HG02678 (cell line): ENCODE data around the gene MLPH.
"Not testable (repeated sequence)": the region's sequence is repeated elsewhere in the genome, so short reads cannot be mapped to it uniquely, and the experiment has no call there.

Source experiments
- ATAC-seq: cut with Tn5 transposase; IDR thresholded peaks from one replicate; pipeline ENCODE4 v1.9.1; 2021; ENCODE audit warnings: mild to moderate bottlenecking, moderate library complexity; ENCODE audit not compliant: unreplicated experiment

Gene MLPH

DNA sequence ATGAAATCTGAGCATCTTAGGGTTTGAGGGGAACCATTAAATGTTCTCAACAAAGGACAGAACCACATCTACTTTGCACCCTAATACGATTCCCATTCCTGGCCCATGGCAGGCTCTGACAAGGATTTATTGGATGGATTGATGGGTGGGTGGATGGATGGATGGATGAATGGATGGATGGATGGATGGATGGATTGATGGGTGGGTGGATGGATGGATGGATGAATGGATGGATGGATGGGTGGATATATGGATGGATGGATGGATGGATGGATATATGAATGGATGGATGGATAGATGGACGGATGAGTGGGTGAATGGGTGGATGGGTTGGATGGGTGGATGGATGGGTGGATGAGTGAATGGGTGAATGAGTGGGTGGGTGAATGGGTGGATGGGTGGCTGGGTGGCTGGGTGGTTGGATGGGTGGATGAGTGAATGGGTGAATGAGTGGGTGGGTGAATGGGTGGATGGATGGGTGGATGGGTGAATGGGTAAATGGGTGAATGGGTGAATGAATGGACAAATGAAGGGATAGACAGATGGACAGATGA, 29.6 kb upstream of the MLPH start:
- ATAC-seq, result no peak

DNA sequence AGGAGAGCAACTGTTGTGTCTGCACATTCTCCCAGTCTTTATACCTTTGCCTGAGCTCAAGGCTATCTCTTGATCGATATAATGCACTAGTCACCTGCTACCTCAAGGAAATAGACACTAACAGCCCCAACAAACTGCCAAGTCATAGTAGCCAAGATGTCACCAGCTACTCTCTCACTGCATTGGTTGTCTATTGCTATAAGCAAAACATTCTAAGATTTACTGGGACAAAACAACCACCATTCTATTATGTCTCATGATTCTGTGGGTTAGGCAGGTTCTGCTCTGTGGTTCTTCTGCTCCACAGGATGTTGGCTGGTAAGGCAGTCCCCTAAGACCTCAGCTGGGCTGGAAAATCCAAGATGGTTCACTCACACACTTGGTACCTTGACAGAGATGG, 28.5 kb upstream of the MLPH start:
- no peak for ATAC-seq

DNA sequence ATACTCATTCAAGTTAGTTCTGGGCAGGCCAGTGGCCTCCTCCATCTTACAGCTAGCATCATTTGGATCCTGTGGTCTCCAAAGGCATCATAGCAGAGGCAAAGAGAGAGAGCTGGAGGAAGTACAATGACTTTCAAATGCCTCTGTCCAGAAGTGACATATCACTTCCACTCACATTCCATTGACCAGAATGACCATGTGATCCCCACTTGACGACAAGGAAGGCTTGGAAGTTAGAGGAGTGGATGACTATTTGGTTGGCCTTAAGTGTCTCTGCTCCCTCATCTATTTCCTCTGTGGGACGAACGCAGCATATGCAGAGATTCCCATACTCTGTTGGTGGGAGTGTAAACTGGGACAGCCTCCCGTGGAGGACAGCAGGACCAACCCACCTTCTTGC, 27.8 kb upstream of the MLPH start:
- ATAC-seq, result no peak

DNA sequence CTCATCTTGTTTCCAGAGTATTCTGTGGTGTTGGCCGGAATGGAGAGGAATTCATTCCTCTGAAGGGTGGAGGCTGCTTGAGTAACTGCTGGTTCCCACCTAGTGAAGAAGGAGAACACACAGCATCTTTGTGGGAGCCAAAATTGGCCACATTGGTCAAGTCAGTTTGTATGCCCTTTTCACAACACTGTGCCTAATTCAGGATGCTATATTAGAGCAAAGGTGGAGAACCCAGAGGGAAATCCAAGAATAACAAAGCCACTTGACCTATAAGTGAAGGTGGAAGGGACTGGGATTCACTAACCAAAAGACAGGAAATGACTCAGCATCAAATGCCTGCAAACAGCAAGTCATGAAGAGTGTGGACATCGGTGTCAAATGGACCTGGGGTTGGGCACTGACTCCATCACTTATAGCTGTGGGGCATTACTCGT, 27.3 kb upstream of the MLPH start:
- no peak for ATAC-seq

DNA sequence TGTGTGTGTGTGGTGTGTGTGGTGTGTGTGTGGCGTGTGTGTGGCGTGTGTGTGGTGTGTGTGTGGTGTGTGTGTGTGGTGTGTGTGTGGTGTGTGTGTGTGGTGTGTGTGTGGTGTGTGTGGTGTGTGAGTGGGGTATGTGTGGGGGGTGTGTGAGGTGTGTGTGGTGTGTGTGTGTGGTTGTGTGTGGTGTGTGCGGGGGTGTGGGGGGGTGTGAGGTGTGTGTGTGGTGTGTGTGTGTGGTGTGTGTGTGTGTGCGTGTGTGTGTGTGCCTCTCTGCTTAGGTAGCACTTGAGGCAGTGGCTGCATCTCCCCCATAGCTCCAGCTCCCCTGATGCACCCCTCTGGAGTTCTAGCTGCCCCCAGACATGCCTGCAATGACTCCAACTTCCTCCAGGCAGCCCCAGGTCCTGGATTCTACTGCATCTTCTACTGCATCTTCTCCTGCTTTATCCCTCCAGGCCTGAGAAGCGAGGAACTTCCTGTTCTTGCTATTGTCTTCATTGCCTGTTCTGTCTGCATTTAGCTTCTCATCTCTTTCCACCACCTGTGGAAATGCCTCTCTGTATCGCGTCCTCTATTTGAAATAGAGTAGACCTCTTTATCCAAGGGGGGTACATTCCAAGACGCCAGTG, 22.2 kb upstream of the MLPH start:
- ATAC-seq, result no peak

DNA sequence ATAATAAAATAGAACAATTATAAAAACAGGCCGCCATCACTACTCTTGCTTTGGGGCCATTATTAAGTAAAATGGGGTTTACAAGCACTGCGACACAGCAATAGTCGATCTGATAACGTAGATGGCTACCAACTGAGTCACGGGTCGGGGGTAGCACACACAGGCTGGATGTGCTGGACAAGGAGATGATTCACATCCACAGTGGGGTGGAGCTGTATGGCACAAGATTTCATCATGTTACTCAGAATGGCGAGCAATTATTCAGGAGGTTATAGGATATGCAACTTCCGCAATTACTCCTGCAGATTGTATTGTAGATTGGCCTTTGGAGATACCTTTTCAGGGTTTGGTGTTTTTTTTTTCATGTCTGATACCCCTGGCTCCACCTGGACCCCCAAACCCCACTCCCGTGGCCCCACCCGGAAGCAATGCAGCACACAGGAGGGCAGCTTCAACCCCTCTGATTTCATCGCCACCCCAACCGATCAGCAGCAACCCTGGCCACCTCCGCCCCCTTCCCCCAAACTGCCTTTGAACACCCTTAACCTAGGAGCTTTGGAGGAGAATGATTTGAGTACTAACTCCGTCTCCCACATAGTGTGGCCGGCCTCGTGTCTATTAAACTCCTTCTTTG, 21.4 kb upstream of the MLPH start:
- ATAC-seq, result no peak

DNA sequence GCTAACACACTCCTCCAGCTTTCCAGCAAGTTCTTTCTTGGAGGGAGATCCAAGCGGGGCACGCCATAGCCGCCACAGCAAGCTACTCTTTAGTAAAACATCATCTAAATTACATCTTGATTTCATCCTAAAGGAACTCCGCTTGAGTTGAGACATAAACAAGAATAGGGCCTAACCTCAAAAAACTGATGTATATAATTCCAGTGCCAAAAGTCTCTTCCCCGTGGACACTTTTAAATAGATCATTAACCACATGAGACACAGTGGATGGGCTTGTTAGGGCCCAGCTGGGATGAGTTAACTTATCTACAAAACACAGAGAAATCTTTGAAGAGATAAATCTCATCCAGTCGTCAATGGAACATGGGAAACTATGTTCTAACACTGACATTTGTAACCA, 20.8 kb upstream of the MLPH start:
- no peak for ATAC-seq

DNA sequence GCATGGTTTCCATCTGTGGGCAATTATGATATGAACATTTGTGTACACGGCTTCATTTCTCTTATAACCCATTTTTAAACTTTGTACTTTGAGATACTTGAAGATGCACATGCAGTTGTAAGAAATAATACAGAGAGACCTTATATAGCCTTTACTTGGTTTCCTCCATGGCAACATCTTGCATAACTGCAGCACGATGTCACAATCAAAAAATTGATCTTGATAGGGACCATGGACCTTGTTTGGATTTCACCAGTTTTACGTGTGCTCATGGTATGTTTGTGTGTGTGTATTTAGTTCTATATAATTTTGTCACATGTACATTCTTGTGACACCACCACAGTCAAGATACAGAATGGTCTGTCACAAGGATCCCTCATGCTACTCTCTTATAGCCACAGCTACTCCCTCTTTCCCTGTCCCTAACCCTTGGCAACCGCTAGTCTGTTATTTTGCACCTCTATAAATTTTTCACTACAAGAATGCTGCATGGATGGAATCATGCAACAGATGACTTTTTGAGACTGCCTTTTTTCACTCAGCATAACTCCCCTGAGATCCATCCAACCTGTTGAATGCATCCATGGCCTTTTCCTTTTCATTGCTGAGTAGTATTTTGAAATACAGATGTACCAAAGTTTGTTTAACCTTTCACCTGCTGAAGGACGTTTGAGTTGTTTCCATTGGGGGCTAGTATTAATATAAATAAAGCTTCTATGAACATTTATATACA, 19.4 kb upstream of the MLPH start:
- ATAC-seq, result no peak

DNA sequence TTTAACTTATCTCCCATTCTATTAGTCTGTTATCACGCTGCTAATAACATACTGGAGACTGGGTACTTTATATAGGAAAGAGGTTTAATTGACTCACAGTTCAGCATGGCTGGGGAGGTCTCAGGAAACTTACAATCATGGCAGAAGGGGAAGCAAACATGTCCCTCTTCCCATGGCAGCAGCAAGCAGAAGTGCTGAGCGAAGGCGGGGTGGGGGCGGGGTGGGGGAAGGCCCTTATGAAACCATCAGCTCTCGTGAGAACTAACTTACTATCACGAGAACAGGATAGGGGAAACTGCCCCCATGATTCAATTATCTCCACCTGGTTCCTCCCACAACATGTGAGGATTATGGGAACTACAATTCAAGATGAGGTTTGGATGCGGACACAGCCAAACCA, 17.6 kb upstream of the MLPH start:
- not testable (repeated sequence) for ATAC-seq

DNA sequence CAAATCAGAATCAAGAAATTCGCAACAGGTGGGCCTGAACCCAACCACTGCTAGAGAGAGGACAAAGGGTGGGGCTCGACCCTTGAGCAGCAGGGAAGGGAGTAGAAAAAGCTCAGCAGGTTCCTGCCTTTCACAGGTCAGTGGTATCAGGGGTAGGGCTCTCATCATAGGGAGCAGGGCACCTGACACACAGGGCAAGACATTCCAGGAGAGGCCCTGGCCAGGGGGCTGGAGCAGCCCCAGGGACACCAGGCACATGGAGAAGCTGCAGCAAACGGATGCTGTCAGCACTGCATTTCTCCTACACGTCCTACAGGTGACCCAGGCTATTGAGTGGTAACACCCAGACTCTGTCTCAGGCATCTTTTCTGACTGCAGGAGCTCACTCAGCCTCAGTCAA, 17.2 kb upstream of the MLPH start:
- ATAC-seq, result no peak

DNA sequence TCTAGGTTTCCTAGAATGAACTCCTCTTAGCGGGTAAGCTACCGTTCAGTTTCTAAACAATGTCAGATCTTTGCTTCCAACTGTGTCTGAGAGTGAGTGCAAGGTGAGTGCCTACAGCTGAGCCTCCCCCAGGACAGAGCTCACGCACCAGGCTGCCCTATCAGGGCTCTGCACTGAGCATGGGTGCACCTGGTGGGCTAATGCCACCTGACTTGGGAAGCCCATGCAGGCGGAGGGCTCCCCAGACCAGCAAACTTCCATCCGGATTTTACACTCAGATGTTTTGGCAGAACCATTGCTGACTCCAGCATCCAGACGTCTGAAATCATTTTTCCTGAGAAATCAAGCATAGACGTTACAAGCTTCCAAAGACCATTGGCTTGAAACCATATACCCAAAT, 16.1 kb upstream of the MLPH start:
- ATAC-seq, result no peak

DNA sequence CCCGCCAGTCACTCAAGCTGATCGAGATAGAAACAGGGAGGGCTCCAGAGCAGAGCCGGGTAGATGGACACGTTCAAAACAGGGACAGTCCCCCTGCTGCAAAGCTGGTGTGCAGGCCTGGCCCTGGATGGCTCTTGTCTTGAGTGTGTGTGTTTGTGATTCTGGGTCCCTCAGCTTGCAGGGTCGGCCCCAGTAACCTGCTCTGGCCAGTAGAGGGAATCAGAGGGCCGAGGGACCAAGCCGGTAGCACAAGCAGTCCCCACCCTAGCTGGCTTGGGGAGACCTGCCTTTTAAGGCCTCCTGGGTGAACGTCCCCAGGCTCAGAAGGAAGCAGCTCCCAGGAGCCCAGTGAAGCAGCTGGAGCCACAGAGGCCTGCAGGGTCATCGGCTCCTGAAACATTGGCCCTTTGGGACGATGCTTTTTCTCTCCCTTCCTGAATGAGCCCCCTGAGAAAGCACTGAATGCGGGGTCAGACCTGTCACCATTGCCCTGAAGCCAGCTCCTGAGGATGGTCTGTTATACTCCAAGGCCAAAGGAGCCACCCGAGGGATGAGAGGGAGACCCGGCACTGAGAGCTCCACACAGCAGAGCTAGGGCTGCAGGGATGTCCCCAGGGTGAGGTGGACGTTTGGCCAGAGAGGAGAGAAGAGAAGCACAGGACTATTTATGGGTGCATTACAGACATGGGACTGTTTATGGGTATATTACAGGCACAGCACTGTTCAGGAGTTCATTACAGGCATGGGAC, 15.4 kb upstream of the MLPH start:
- no peak for ATAC-seq

DNA sequence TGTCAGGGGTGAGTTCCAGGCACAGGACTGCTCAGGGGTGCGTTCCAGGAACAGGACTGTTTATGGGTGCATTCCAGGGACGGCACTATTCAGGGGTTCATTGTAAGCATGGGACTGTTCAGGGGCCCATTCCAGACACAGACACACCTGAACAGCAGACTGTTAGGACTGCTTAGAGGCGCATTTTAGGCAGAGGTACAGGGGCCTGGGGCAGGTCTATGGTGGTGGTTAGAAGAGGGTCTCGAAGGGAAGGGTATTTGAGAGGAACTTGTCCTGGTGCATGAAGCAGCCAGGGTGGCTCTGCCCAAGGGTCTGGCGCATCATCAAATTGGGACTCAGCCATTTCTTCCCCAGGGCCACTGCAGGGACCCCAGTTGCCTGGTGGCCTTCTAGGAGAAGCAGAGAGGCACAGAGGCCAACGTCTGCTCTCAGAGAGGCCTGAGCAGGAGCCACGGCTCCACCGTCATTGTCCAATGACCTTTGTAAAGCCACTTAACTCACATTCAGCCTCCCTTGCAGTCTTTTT, 14.8 kb upstream of the MLPH start:
- ATAC-seq, result no peak

DNA sequence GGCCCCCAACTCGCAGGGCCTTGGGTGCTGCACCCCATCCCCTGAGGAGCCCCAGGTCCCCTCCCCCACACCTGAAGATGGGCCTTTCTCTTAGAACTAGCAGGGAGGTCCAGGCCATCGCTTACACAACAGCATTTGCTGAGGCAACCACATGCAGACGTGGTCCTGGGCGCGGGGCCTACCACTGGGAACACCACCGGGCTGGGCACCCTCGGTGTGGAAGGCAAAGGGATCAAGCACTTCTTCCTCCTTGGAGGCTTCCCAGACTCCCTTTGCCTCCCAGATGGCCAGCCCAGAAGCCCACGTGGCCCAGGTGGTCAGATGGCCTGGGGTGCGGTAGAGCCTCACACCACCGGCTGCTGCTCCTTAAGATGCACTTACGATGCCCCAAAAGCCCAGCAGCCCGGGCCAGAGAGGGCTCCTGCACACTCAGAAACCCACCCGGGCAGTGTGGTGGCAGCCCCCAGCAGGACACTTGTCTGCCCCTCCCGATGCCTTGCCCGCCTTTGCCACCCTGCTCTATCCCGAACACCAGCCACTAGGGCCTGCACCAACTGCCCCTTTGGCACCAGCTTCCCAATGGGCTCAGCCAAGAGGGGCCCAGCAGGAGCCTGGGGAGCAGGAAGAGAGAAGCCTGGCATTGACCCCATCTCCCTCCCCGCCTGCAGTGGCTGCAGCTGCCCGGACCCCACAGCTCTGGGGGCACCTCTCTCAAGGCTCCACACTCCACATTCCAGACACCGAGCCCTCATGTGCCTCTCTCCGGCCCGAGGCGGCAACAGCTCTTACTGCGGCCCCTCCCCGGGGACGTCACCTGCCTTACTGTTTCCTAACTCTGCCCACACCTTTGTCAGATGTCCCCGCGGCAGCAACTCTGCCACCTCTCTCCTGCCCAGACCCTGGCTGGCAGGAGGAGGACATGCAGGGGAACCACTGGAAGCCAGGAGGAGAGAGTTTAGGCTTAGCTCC, 13.9 kb upstream of the MLPH start:
- no peak for ATAC-seq

DNA sequence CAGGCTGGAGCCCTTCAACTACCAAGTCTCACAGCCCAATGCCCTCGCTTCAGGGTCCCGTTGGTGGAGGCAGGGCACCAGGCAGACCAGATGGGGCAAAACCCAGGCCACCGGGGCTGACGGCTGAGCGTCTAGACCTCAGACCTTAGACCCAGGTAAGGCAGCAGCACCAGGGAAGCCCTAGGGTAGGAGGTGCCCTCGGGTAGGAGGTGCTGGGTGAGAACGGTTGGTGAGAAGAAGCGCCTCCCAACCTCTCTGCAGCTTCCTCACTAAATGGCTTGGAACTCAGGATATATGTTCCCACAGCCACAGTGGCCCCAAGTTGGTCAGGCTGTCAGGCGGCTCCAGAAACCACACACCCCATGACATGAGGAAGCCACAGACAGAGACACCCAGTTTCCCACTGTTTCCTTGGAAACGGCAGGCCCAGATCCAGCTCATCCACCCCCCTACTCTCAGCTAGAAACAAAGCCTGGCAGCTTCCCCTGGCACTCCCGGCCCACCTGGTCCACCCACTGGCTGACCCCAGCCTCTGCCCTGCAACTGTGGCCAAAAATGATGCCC, 13.1 kb upstream of the MLPH start:
- ATAC-seq, result no peak

DNA sequence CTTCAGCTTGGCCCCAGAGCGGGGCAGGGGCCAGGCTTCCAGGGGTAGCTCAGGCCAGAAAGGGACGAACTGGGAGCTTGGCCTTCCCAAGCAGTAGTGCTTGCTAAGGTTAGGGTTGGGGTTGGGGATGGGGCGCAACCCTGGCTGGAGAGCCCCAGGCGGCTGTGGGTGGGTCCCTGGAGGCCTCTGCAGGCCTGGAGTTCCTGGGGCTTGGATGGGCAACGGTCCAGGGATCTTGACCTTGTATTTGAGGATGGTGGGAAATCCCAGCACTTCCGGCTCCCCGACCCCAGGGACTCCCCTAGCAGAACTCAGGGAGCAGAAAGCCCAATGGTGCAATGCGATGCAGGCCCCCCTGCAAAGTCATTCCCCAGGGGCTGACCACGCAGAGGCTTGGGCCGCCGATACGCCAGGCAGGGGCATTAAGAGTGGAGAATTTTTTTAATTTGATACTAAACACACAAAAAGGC, 12.6 kb upstream of the MLPH start:
- no peak for ATAC-seq

DNA sequence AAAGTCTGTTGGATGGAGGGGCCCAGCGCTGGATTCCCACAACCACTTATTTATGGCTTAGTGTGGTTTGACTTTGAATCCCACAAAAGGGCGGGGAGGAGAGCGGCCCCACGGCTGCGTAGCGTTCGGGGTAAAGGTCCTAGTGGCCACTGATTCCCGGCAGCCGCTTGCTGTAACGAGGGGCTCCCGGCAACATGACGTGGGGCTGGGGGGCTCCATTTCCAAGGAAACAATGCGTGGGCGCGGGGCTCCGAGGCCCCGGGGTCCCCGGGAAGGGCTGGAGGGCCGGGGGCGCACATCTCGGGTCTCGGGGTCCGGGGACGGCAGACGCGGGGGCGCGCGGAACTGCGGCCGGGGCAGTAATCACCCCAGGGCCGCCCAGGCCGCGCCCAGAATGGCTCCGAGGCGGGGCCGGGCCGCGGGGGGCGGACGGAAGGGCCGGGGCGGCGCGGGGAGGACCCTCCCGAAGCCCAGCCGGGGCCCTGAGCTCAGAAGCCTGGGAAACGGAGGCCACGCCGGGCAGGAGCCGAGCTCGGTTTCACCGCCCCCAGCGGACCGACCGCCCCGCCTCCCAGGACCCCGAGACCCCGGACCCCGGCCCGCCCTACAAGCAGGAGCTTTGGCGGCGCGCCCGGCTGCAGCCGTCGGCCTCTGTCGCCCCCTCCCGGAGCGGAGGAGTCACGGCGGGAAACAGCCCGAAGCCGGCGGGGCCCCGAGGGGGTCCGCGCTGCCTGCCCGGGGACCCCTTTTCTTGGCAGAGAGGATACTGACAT, 11.9 kb upstream of the MLPH start:
- peak; percentile 83 for ATAC-seq

DNA sequence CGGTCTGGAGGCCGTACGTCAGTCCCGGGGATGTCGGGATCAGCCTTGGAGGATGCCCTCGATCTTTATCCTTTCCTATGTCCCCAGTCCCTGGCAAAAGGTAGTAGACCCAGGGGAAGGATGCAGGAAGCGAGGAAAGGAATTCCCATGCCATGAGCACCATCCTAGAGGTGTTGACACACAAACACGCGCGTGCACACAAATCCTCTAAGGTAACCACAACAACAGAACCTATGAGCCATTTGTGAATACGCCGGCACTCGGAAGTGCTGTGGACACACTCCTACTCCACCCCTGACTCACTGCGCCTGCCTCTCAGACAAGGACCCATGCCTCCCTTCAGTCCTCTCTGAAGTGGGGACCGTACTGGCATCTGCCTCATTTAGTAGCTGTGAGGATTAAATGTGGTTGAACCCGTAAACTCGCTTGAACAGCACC, 11.3 kb upstream of the MLPH start:
- ATAC-seq, result no peak

DNA sequence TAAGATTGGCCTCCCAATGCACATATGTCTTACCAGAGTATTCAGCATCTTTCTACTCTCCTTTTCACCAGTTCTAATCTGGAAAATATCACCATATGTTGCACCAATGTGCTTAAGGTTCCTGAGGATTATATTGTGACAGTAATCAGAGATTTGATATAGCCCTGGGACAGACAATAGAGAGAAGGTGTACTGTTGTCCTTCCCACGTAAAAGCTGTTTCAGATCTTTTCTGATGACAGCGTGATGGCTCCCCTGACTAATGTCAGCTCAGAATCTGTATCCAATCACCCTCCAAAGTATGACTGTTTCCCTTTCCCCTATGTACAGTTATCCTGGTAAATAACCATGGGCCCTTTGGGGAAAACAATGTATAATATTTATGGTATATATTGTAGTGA, 9.0 kb upstream of the MLPH start:
- ATAC-seq, result no peak
